Naive B cell (primary cell): ENCODE results near the gene ATXN7L3B. TPM values are rescaled to one million over a fixed set of nuclear protein-coding genes. Genes with fewer than 3 reads are reported as not detected.

Experiments used
- ATAC-seq, 2 donors: fragments of 150-1000 bp; cut with Tn5 transposase; 2 replicates each; pipeline ENCODE4 v1.10.0; 2021; ENCODE audit warnings: low read depth in 2 of 2, mild to moderate bottlenecking in 2 of 2, moderate library complexity in 2 of 2
- DNase-seq: peaks from one replicate; pipeline ENCODE4 v3.0.0; 2022
- H3K27ac Mint-ChIP-seq, 6 donors: one replicate each; pipeline ENCODE4 v1.8.0; 2020 to 2022; ENCODE audit warnings: mild to moderate bottlenecking in 6 of 6, mixed read lengths in 6 of 6, moderate library complexity in 5 of 6, inconsistent platforms in 2 of 6
- H3K27me3 Mint-ChIP-seq, 3 donors: one replicate each; pipeline ENCODE4 v1.8.0; 2021 to 2022; ENCODE audit warnings: mixed read lengths in 3 of 3, mild to moderate bottlenecking in 1 of 3
- H3K36me3 Mint-ChIP-seq, 2 donors: one replicate each; pipeline ENCODE4 v1.8.0; 2020 to 2022; ENCODE audit warnings: mixed read lengths in 2 of 2, inconsistent platforms in 1 of 2, mild to moderate bottlenecking in 1 of 2
- H3K4me1 Mint-ChIP-seq, 3 donors: one replicate each; pipeline ENCODE4 v1.8.0; 2020 to 2022; ENCODE audit warnings: mixed read lengths in 3 of 3, inconsistent platforms in 1 of 3, mild to moderate bottlenecking in 1 of 3, moderate library complexity in 1 of 3
- H3K4me3 Mint-ChIP-seq, 8 donors: one replicate each; pipeline ENCODE4 v1.8.0; 2020 to 2022; ENCODE audit warnings: mild to moderate bottlenecking in 8 of 8, mixed read lengths in 8 of 8, moderate library complexity in 8 of 8, inconsistent platforms in 2 of 8
- H3K9me3 Mint-ChIP-seq, 7 donors: one replicate each; pipeline ENCODE4 v1.8.0; 2020 to 2022; ENCODE audit warnings: mixed read lengths in 7 of 7, mild to moderate bottlenecking in 5 of 7, inconsistent platforms in 2 of 7, moderate library complexity in 1 of 7
- polyA plus RNA-seq, 6 donors: library from polyadenylated mRNA; unstranded; fragments of 300-500 nt; fragmentation: Illumina TruSeq; gene quantifications; one replicate each; pipeline ENCODE4 v1.2.3, GENCODE V29; 2021; ENCODE audit warnings: low read depth in 6 of 6

The ATXN7L3B gene
- polyA plus RNA-seq, 6 donors from 2014 or later, result 26.1 to 38.2 (median 34.6) TPM

GRCh38 chr12:74530676-74531075 is 7.0 kb upstream of the ATXN7L3B start:
- H3K4me1 Mint-ChIP-seq, result peaks cover 0 to 4% (median 0%) of the 10 kb centered on the region in 3 donors
- H3K9me3 Mint-ChIP-seq, result peaks cover 0 to 4% (median 0%) of the 10 kb centered on the region in 7 donors
- H3K36me3 Mint-ChIP-seq, result no peaks in the 10 kb centered on the region
- H3K27ac Mint-ChIP-seq, result no peak overlapping the region
- ATAC-seq (no peak), DNase-seq (no peak)
- H3K27me3 Mint-ChIP-seq, result peaks cover under 1 to 11% (median 4%) of the 10 kb centered on the region in 3 donors
- no peak overlapping the region for H3K4me3 Mint-ChIP-seq

GRCh38 chr12:74535536-74535935 is 2.1 kb upstream of the ATXN7L3B start:
- H3K27ac Mint-ChIP-seq, result peak overlapping the region in 3 of 6 donors; percentile 11 to 60 (median 54)
- peak overlapping the region in 3 of 8 donors; percentile 38 to 67 (median 61) for H3K4me3 Mint-ChIP-seq
- no peak for DNase-seq

GRCh38 chr12:74537126-74537706 is 419 bp upstream of the ATXN7L3B start:
- peaks cover 35 to 54% (median 47%) of the 10 kb centered on the region in 3 donors for H3K4me1 Mint-ChIP-seq
- H3K36me3 Mint-ChIP-seq, result peaks cover 8 to 16% of the 10 kb centered on the region in 2 donors
- H3K4me3 Mint-ChIP-seq, result peak overlapping the region; percentile 86 to 100 (median 98)
- ATAC-seq (peak; percentile 40 to 51), DNase-seq (no peak)
- peak overlapping the region; percentile 99 to 100 (median 99) for H3K27ac Mint-ChIP-seq
- H3K9me3 Mint-ChIP-seq, result peaks cover 0 to 5% (median 0%) of the 10 kb centered on the region in 7 donors
- no peaks in the 10 kb centered on the region for H3K27me3 Mint-ChIP-seq

More at GRCh38 chr12:74535536-74535935, 2.1 kb upstream of the ATXN7L3B start:
- no peak for ATAC-seq
- peaks cover 0 to 5% (median 0%) of the 10 kb centered on the region in 7 donors for H3K9me3 Mint-ChIP-seq
- H3K36me3 Mint-ChIP-seq, result peaks cover 8 to 16% of the 10 kb centered on the region in 2 donors
- H3K4me1 Mint-ChIP-seq, result peaks cover 25 to 38% (median 31%) of the 10 kb centered on the region in 3 donors
- peaks cover 0 to 6% (median 0%) of the 10 kb centered on the region in 3 donors for H3K27me3 Mint-ChIP-seq

- Mint-ChIP-seq H3K9me3 (peaks cover 0 to 5% (median 0%) of the 10 kb centered on the region in 7 donors), H3K27me3 (no peaks in the 10 kb centered on the region), H3K36me3 (peaks cover 8 to 16% of the 10 kb centered on the region in 2 donors), H3K4me1 (peaks cover 37 to 66% (median 61%) of the 10 kb centered on the region in 3 donors), H3K4me3 (peak overlapping the region; percentile 86 to 100 (median 98)), H3K27ac (peak overlapping the region; percentile 99 to 100 (median 99))
- ATAC-seq (peak; percentile 20 to 38), DNase-seq (peak; percentile 29)
Observed at GRCh38 chr12:74538491-74539258, 1.0 kb downstream of the ATXN7L3B start.

- peaks cover 8 to 16% of the 10 kb centered on the region in 2 donors for H3K36me3 Mint-ChIP-seq
- H3K4me3 Mint-ChIP-seq, result peak overlapping the region; percentile 86 to 100 (median 98)
- H3K27me3 Mint-ChIP-seq, result no peaks in the 10 kb centered on the region
- H3K4me1 Mint-ChIP-seq, result peaks cover 37 to 66% (median 62%) of the 10 kb centered on the region in 3 donors
- DNase-seq (no peak), ATAC-seq (no peak)
- H3K9me3 Mint-ChIP-seq, result peaks cover 0 to 5% (median 0%) of the 10 kb centered on the region in 7 donors
- H3K27ac Mint-ChIP-seq, result peak overlapping the region; percentile 44 to 100 (median 99)
Observed at GRCh38 chr12:74539261-74539660, 1.6 kb downstream of the ATXN7L3B start.

- Mint-ChIP-seq H3K9me3 (peaks cover 0 to 3% (median 0%) of the 10 kb centered on the region in 7 donors), H3K27ac (peak overlapping the region; percentile 79 to 100 (median 98)), H3K27me3 (no peaks in the 10 kb centered on the region), H3K4me1 (peaks cover 37 to 66% (median 62%) of the 10 kb centered on the region in 3 donors), H3K4me3 (peak overlapping the region; percentile 86 to 100 (median 98)), H3K36me3 (peaks cover 8 to 16% of the 10 kb centered on the region in 2 donors)
- ATAC-seq, result no peak
- no peak for DNase-seq
Observed at GRCh38 chr12:74539765-74540526, 2.3 kb downstream of the ATXN7L3B start.

GRCh38 chr12:74541074-74541473 is 3.4 kb downstream of the ATXN7L3B start:
- H3K4me1 Mint-ChIP-seq, result peaks cover 37 to 62% (median 60%) of the 10 kb centered on the region in 3 donors
- no peaks in the 10 kb centered on the region for H3K27me3 Mint-ChIP-seq
- no peaks in the 10 kb centered on the region for H3K9me3 Mint-ChIP-seq
- H3K4me3 Mint-ChIP-seq, result peak overlapping the region in 7 of 8 donors; percentile 22 to 100 (median 97)
- H3K36me3 Mint-ChIP-seq, result peaks cover 8 to 16% of the 10 kb centered on the region in 2 donors
- DNase-seq (no peak), ATAC-seq (no peak)
- H3K27ac Mint-ChIP-seq, result peak overlapping the region in 5 of 6 donors; percentile 51 to 100 (median 97)

- no peaks in the 10 kb centered on the region for H3K36me3 Mint-ChIP-seq
- no peak overlapping the region for H3K4me3 Mint-ChIP-seq
- peaks cover 6 to 15% (median 11%) of the 10 kb centered on the region in 3 donors for H3K4me1 Mint-ChIP-seq
- DNase-seq, result no peak
- H3K27me3 Mint-ChIP-seq, result no peaks in the 10 kb centered on the region
- H3K9me3 Mint-ChIP-seq, result no peaks in the 10 kb centered on the region
- H3K27ac Mint-ChIP-seq, result no peak overlapping the region
- ATAC-seq, result no peak
Observed at GRCh38 chr12:74547249-74547648, 9.6 kb downstream of the ATXN7L3B start.

GRCh38 chr12:74551291-74551690 is 13.7 kb downstream of the ATXN7L3B start:
- H3K27me3 Mint-ChIP-seq, result peaks cover 0 to 3% (median 0%) of the 10 kb centered on the region in 3 donors
- no peak for ATAC-seq
- DNase-seq, result no peak
- H3K4me3 Mint-ChIP-seq, result no peak overlapping the region
- no peaks in the 10 kb centered on the region for H3K36me3 Mint-ChIP-seq
- H3K27ac Mint-ChIP-seq, result no peak overlapping the region
- no peaks in the 10 kb centered on the region for H3K9me3 Mint-ChIP-seq
- peaks cover 0 to 4% (median 3%) of the 10 kb centered on the region in 3 donors for H3K4me1 Mint-ChIP-seq

GRCh38 chr12:74552201-74552600 is 14.6 kb downstream of the ATXN7L3B start:
- Mint-ChIP-seq H3K27me3 (peaks cover 0 to 4% (median 0%) of the 10 kb centered on the region in 3 donors), H3K4me1 (peaks cover 0 to 3% (median 0%) of the 10 kb centered on the region in 3 donors), H3K27ac (peak overlapping the region in 1 of 6 donors; percentile 9), H3K36me3 (no peaks in the 10 kb centered on the region), H3K4me3 (no peak overlapping the region), H3K9me3 (no peaks in the 10 kb centered on the region)
- DNase-seq (no peak), ATAC-seq (no peak)

GRCh38 chr12:74559728-74560127 is 22.1 kb downstream of the ATXN7L3B start:
- peaks cover 5 to 20% (median 19%) of the 10 kb centered on the region in 3 donors for H3K27me3 Mint-ChIP-seq
- no peaks in the 10 kb centered on the region for H3K4me1 Mint-ChIP-seq
- no peak for DNase-seq
- ATAC-seq, result no peak
- no peaks in the 10 kb centered on the region for H3K9me3 Mint-ChIP-seq
- no peak overlapping the region for H3K27ac Mint-ChIP-seq
- H3K36me3 Mint-ChIP-seq, result no peaks in the 10 kb centered on the region
- no peak overlapping the region for H3K4me3 Mint-ChIP-seq

- Mint-ChIP-seq H3K27me3 (peaks cover 4 to 22% (median 20%) of the 10 kb centered on the region in 3 donors), H3K27ac (no peak overlapping the region), H3K4me1 (no peaks in the 10 kb centered on the region), H3K4me3 (no peak overlapping the region), H3K36me3 (no peaks in the 10 kb centered on the region), H3K9me3 (no peaks in the 10 kb centered on the region)
- no peak for DNase-seq
- no peak for ATAC-seq
Observed at GRCh38 chr12:74563927-74564326, 26.3 kb downstream of the ATXN7L3B start.

- H3K27me3 Mint-ChIP-seq, result peaks cover 0 to 8% (median 6%) of the 10 kb centered on the region in 3 donors
- DNase-seq, result no peak
- H3K9me3 Mint-ChIP-seq, result peaks cover 0 to 5% (median 0%) of the 10 kb centered on the region in 7 donors
- no peak for ATAC-seq
- H3K36me3 Mint-ChIP-seq, result no peaks in the 10 kb centered on the region
- H3K4me1 Mint-ChIP-seq, result no peaks in the 10 kb centered on the region
- no peak overlapping the region for H3K4me3 Mint-ChIP-seq
- H3K27ac Mint-ChIP-seq, result no peak overlapping the region
Observed at GRCh38 chr12:74578486-74578885, 40.9 kb downstream of the ATXN7L3B start.
